Endothelial cell of umbilical vein (primary cell): Measurements from ENCODE around the gene FGD5.

Source experiments
- EZH2 ChIP-seq: IDR thresholded peaks from 2 replicates; pipeline ENCODE4 v1.6.1; 2012; ENCODE audit warnings: borderline replicate concordance, low read depth, mild to moderate bottlenecking, moderate library complexity, low read length, inconsistent platforms; ENCODE audit not compliant: severe bottlenecking
- FOS ChIP-seq: IDR thresholded peaks from 2 replicates; pipeline ENCODE4 v1.6.1; 2011; ENCODE audit warnings: mild to moderate bottlenecking, low read length, moderate library complexity, borderline replicate concordance; ENCODE audit not compliant: insufficient read depth
- JUN ChIP-seq: IDR thresholded peaks from 2 replicates; pipeline ENCODE4 v1.6.1; 2011; ENCODE audit warnings: borderline replicate concordance, low read depth; ENCODE audit not compliant: insufficient read length, insufficient read depth
- POLR2A ChIP-seq: IDR thresholded peaks from 2 replicates; pipeline ENCODE4 v1.6.1; 2012; ENCODE audit warnings: low read depth, mild to moderate bottlenecking, control low read depth, low read length
- POLR2AphosphoS5 ChIP-seq: IDR thresholded peaks from 2 replicates; pipeline ENCODE4 v1.6.1; 2012; ENCODE audit warnings: low read depth, mild to moderate bottlenecking, control low read depth, low read length, moderate library complexity; ENCODE audit not compliant: insufficient read depth
- TF ChIP-seq, protein P1 (sequence below), 2 donors: IDR thresholded peaks; 1 replicate in 1 of 2; 2 replicates in 1 of 2; pipeline ENCODE4 v1.5.1; 2011; ENCODE audit warnings: low read length in 2 of 2, mild to moderate bottlenecking in 2 of 2, moderate library complexity in 2 of 2, control low read depth in 1 of 2, inconsistent platforms in 1 of 2, low read depth in 1 of 2; ENCODE audit not compliant: insufficient read depth in 1 of 2; ENCODE audit errors: extremely low read depth in 1 of 2
- TF ChIP-seq, protein P2 (sequence below): IDR thresholded peaks from 2 replicates; pipeline ENCODE4 v1.6.1; 2011; ENCODE audit not compliant: insufficient read depth, insufficient read length

DNA sequence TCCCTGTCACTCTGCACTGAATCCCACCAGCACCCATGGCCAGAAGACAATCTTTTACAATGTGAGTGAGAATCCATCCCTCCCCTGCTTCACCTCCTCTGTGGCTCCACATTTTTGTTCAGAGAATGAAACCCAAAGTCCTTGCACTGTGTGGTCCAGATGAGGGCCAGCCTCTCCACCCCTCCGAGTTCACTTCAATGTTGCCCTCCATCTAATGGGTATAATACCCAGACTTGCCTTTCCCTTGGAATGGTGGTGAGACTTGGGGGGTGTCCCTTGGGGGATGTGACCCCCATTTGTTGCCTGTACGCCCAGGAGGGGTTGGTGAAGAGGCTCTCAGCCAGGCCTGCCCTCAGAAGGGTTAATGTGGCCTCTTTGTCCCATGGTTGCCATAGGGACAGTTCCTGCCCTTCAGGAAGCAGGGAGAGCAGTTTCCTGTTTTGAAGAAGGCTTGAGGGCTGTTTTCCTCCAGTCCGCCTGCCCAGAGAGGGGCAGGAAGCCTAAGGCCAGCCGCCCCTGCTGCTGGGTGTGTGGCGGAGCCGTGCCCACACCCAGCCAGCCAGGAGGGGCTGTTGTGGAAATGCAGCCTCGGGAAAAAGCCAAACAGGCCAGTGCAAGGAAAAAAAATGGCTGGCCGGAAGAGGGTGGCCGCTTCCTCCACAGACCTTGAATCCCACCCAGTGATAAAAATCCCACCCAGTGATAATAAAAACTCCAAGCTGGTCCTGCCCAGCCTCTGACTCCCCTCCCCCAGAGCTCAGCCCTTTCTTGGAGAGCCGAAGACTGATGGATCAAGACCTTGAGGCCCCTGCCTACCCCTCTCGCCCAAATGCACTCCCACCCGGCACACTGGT lies 14.6 kb upstream of the FGD5 start:
- peak; percentile 66 for TF ChIP-seq POLR2AphosphoS5
- TF ChIP-seq POLR2A: peak; percentile 52
- TF ChIP-seq, protein P1, sequence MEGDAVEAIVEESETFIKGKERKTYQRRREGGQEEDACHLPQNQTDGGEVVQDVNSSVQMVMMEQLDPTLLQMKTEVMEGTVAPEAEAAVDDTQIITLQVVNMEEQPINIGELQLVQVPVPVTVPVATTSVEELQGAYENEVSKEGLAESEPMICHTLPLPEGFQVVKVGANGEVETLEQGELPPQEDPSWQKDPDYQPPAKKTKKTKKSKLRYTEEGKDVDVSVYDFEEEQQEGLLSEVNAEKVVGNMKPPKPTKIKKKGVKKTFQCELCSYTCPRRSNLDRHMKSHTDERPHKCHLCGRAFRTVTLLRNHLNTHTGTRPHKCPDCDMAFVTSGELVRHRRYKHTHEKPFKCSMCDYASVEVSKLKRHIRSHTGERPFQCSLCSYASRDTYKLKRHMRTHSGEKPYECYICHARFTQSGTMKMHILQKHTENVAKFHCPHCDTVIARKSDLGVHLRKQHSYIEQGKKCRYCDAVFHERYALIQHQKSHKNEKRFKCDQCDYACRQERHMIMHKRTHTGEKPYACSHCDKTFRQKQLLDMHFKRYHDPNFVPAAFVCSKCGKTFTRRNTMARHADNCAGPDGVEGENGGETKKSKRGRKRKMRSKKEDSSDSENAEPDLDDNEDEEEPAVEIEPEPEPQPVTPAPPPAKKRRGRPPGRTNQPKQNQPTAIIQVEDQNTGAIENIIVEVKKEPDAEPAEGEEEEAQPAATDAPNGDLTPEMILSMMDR (IDR thresholded peaks at IDR 0.05; ENCODE audit: extremely low read depth in 1 of 2, insufficient read depth in 1 of 2, low read depth in 1 of 2, low read length in 2 of 2): no peak
- TF ChIP-seq JUN: no peak
- TF ChIP-seq, protein P2, sequence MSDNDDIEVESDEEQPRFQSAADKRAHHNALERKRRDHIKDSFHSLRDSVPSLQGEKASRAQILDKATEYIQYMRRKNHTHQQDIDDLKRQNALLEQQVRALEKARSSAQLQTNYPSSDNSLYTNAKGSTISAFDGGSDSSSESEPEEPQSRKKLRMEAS: no peak
- no peak for TF ChIP-seq FOS
- TF ChIP-seq EZH2: no peak
